HepG2 (cell line): ENCODE results near the gene CHPF. TPM values are rescaled to one million over a fixed set of nuclear protein-coding genes. Genes with fewer than 3 reads are reported as not detected.

Experiments
- ATAC-seq: fragments of 200-7000 bp; cut with Tn5 transposase; 3 replicates; pipeline ENCODE4 v1.9.1; 2020; ENCODE audit warnings: mild to moderate bottlenecking, moderate library complexity
- BruUV-seq: library from RNA; stranded (reverse); fragments of 400-500 nt; replicated peaks from 2 replicates; lab custom pipeline; 2021; lab: Mats Ljungman, UMichigan
- CTCF ChIA-PET: fragments of 300-600 bp; formaldehyde crosslinking; extraction: SDS; loops from one replicate; lab custom pipeline; 2021; ENCODE audit warnings: low total read pairs, inconsistent platforms, low intra/inter-chr PET ratio; lab: Yijun Ruan, JAX
- POLR2A ChIA-PET: fragments of 350-600 bp; sonication (Branson Sonifier 250); formaldehyde crosslinking; loops from one replicate; lab custom pipeline; 2020; ENCODE audit warnings: antibody characterized with exemption, inconsistent platforms; lab: Yijun Ruan, JAX
- DNase-seq: peaks from one replicate; pipeline ENCODE4 v3.0.0-alpha.2; 2015; ENCODE audit warnings: low spot score
- FAIRE-seq: peaks from 3 replicates; lab custom pipeline; 2011; peaks lifted over from hg19 to GRCh38; lab: Jason Lieb, UNC
- H2AFZ ChIP-seq: one replicate; pipeline ENCODE4 v1.6.1; 2011; ENCODE audit warnings: low read length, inconsistent platforms
- H3K27ac ChIP-seq: fragments of 300-600 bp; 3 replicates; pipeline ENCODE4 v1.8.0; 2011; ENCODE audit warnings: mixed run types, mild to moderate bottlenecking, mixed read lengths, low read length, inconsistent platforms; ENCODE audit not compliant: insufficient read depth; ENCODE audit errors: extremely low read length
- H3K27me3 ChIP-seq, 2 experiments: fragments of 200-600 bp in 1 of 2; 2 replicates in 1 of 2; 3 replicates in 1 of 2; pipeline versions ENCODE4 v1.6.0 to v1.8.0; 2011; ENCODE audit warnings: low read length in 2 of 2, mild to moderate bottlenecking in 2 of 2, moderate library complexity in 2 of 2, inconsistent platforms in 1 of 2; ENCODE audit not compliant: insufficient read depth in 2 of 2, control insufficient read depth in 1 of 2
- H3K36me3 ChIP-seq, 2 experiments: fragments of 200-600 bp in 1 of 2; replicated peaks in 1 of 2; 2 replicates in 1 of 2; 3 replicates in 1 of 2; pipeline versions ENCODE4 v1.5.1 to v1.8.0; 2011; ENCODE audit warnings: low read length in 2 of 2, inconsistent platforms in 1 of 2; ENCODE audit not compliant: insufficient read depth in 2 of 2, control insufficient read depth in 1 of 2
- H3K4me1 ChIP-seq: 2 replicates; pipeline ENCODE4 v1.5.1; 2012; ENCODE audit warnings: low read length, inconsistent platforms; ENCODE audit not compliant: insufficient read depth
- H3K4me2 ChIP-seq: 2 replicates; pipeline ENCODE4 v1.6.0; 2011; ENCODE audit warnings: low read depth, low read length, inconsistent platforms
- H3K4me3 ChIP-seq, 3 experiments: fragments of 200-600 bp in 1 of 3; sonication (generic), shearing (Covaris generic) in 1 of 3; replicated peaks in 1 of 3; 2 replicates each; pipeline ENCODE4 v1.5.1; 2011 to 2016; ENCODE audit warnings: low read length in 3 of 3, inconsistent platforms in 2 of 3, low read depth in 2 of 3, mild to moderate bottlenecking in 2 of 3, control low read depth in 1 of 3, mixed read lengths in 1 of 3; ENCODE audit not compliant: insufficient read depth in 1 of 3
- H3K79me2 ChIP-seq: one replicate; pipeline ENCODE4 v1.6.1; 2011; ENCODE audit warnings: low read length, inconsistent platforms; ENCODE audit not compliant: insufficient read depth
- H3K9ac ChIP-seq: 2 replicates; pipeline ENCODE4 v1.6.0; 2011; ENCODE audit warnings: mild to moderate bottlenecking, low read depth, low read length, inconsistent platforms; ENCODE audit not compliant: insufficient read depth
- H3K9me3 ChIP-seq: 2 replicates; pipeline ENCODE4 v1.5.1; 2012; ENCODE audit warnings: mild to moderate bottlenecking, low read length
- H4K20me1 ChIP-seq: 2 replicates; pipeline ENCODE4 v1.6.0; 2011; ENCODE audit warnings: inconsistent platforms, mild to moderate bottlenecking, low read length, moderate library complexity; ENCODE audit not compliant: insufficient read depth
- BCL6 ChIP-seq: IDR thresholded peaks from 2 replicates; pipeline ENCODE4 v1.6.1; 2016; ENCODE audit warnings: missing genetic modification reagents, missing compliant biosample characterization
- GFI1 ChIP-seq: sonication (generic); formaldehyde crosslinking; IDR thresholded peaks from 2 replicates; pipeline ENCODE4 v1.5.0; 2020; ENCODE audit warnings: missing genetic modification reagents, mild to moderate bottlenecking, borderline replicate concordance
- HMG20A ChIP-seq: IDR thresholded peaks from 2 replicates; pipeline ENCODE4 v1.6.1; 2016; ENCODE audit warnings: borderline replicate concordance
- MAF1 ChIP-seq: sonication (generic); formaldehyde crosslinking; IDR thresholded peaks from 2 replicates; pipeline ENCODE4 v1.5.0; 2020; ENCODE audit warnings: missing genetic modification reagents, borderline replicate concordance
- MTA3 ChIP-seq: sonication (generic); formaldehyde crosslinking; IDR thresholded peaks from 2 replicates; pipeline ENCODE4 v1.4.0; 2020; ENCODE audit warnings: missing genetic modification reagents
- NFIB ChIP-seq: sonication (generic); formaldehyde crosslinking; IDR thresholded peaks from 2 replicates; pipeline ENCODE4 v1.9.0; 2021; ENCODE audit warnings: missing genetic modification reagents, mild to moderate bottlenecking, borderline replicate concordance
- PCBP1 ChIP-seq: fragments of 200-400 bp; formaldehyde crosslinking; IDR thresholded peaks from 2 replicates; pipeline ENCODE4 v1.6.1; 2017; ENCODE audit warnings: mild to moderate bottlenecking, low read depth, low read length, borderline replicate concordance
- RARG ChIP-seq: sonication (generic); formaldehyde crosslinking; IDR thresholded peaks from 2 replicates; pipeline ENCODE4 v1.4.0; 2020; ENCODE audit warnings: low read depth, mild to moderate bottlenecking, missing genetic modification reagents
- RBFOX2 ChIP-seq: fragments of 200-400 bp; formaldehyde crosslinking; IDR thresholded peaks from 2 replicates; pipeline ENCODE4 v1.6.1; 2017; ENCODE audit warnings: low read depth, mild to moderate bottlenecking, low read length
- SNRNP70 ChIP-seq: fragments of 200-400 bp; formaldehyde crosslinking; IDR thresholded peaks from 2 replicates; pipeline ENCODE4 v1.6.1; 2017; ENCODE audit warnings: mild to moderate bottlenecking, low read depth, low read length, moderate library complexity
- ZBTB25 ChIP-seq: IDR thresholded peaks from 2 replicates; pipeline ENCODE4 v1.6.1; 2018; ENCODE audit warnings: missing genetic modification reagents
- ZNF160 ChIP-seq: sonication (generic); formaldehyde crosslinking; IDR thresholded peaks from 2 replicates; pipeline ENCODE4 v1.8.0; 2022; ENCODE audit warnings: mild to moderate bottlenecking, inconsistent platforms, missing genetic modification reagents
- ZNF235 ChIP-seq: sonication (generic); formaldehyde crosslinking; IDR thresholded peaks from 2 replicates; pipeline ENCODE4 v1.8.1; 2023; ENCODE audit warnings: mild to moderate bottlenecking, missing genetic modification reagents, borderline replicate concordance
- ZNF3 ChIP-seq: IDR thresholded peaks from 2 replicates; pipeline ENCODE4 v1.7.0; 2017; ENCODE audit warnings: inconsistent platforms
- ZNF326 ChIP-seq: sonication (generic); formaldehyde crosslinking; IDR thresholded peaks from 2 replicates; pipeline ENCODE4 v1.4.0; 2020; ENCODE audit warnings: missing genetic modification reagents, borderline replicate concordance
- ZNF329 ChIP-seq: sonication (generic); formaldehyde crosslinking; IDR thresholded peaks from 2 replicates; pipeline ENCODE4 v1.9.0; 2021; ENCODE audit warnings: low read depth, mild to moderate bottlenecking, missing genetic modification reagents
- ZNF501 ChIP-seq: sonication (generic); formaldehyde crosslinking; IDR thresholded peaks from 2 replicates; pipeline ENCODE4 v1.5.1; 2020; ENCODE audit warnings: mild to moderate bottlenecking, moderate library complexity, missing genetic modification reagents
- ZNF816 ChIP-seq: sonication (generic); formaldehyde crosslinking; IDR thresholded peaks from 2 replicates; pipeline ENCODE4 v1.8.0; 2022; ENCODE audit warnings: missing genetic modification reagents, mild to moderate bottlenecking, borderline replicate concordance
- ZNF883 ChIP-seq: sonication (generic); formaldehyde crosslinking; IDR thresholded peaks from 2 replicates; pipeline ENCODE4 v1.5.1; 2020; ENCODE audit warnings: mild to moderate bottlenecking, missing genetic modification reagents; ENCODE audit errors: not compliant biosample characterization
- WGBS: methylation state at CpG from one replicate; pipeline ENCODE4 v1.1.6; 2017; ENCODE audit warnings: low lambda C conversion rate; 5-methylcytosine and 5-hydroxymethylcytosine counted together
- in situ Hi-C: cut with HindIII; loops from 2 replicates; pipeline ENCODE4 v1.10.0; 2017; ENCODE audit warnings: low pct_unique_long_range_greater_than_20kb; ENCODE audit not compliant: extremely low pct_ligation_motif_present
- intact Hi-C: fragments of 100-400 bp; cut with micrococcal nuclease; formaldehyde crosslinking; loops from one replicate; pipeline ENCODE4 v1.10.0; 2022; ENCODE audit not compliant: unreplicated experiment
- polyA plus RNA-seq, 8 experiments: library from polyadenylated mRNA; depleted of rRNA in 3 of 8; stranded (reverse) in 7 of 8; unstranded in 1 of 8; fragments of >200 nt; fragmentation: Illumina TruSeq in 4 of 8; extraction: Trizol in 4 of 8; gene quantifications; 2 replicates each; pipeline versions ENCODE4 v1.2.1 to v1.2.3, GENCODE V29; 2011 to 2016; ENCODE audit warnings: low read depth in 4 of 8, missing spikeins in 1 of 8, mixed read lengths in 1 of 8; ENCODE audit not compliant: insufficient read depth in 1 of 8
- total RNA-seq, 5 experiments: library from RNA; depleted of rRNA; stranded (reverse); fragments of >200 nt; fragmentation: Illumina TruSeq; extraction: Trizol; gene quantifications; 2 replicates each; pipeline ENCODE4 v1.2.3, GENCODE V29; 2016; ENCODE audit warnings: low read depth in 1 of 5
- TF ChIP-seq, protein P1 (sequence below): sonication (generic); formaldehyde crosslinking; IDR thresholded peaks from 2 replicates; pipeline ENCODE4 v1.8.1; 2023; ENCODE audit warnings: missing genetic modification reagents, inconsistent platforms, borderline replicate concordance
- TF ChIP-seq, protein P2 (sequence below): fragments of 450-650 bp; IDR thresholded peaks from 2 replicates; pipeline ENCODE4 v1.6.1; 2016

Gene CHPF
- total and polyA plus RNA-seq, 2 of the 13 experiments (the other 11 are each of a cell fraction or from before 2014, with no cell fraction given): 79.6 to 111 TPM

GRCh38 chr2:219553168-219553417 lies 9.5 kb upstream of the CHPF start (continued):
- TF ChIP-seq, protein P1, sequence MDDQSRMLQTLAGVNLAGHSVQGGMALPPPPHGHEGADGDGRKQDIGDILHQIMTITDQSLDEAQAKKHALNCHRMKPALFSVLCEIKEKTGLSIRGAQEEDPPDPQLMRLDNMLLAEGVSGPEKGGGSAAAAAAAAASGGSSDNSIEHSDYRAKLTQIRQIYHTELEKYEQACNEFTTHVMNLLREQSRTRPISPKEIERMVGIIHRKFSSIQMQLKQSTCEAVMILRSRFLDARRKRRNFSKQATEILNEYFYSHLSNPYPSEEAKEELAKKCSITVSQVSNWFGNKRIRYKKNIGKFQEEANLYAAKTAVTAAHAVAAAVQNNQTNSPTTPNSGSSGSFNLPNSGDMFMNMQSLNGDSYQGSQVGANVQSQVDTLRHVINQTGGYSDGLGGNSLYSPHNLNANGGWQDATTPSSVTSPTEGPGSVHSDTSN (CRISPR knock-in tag): no peak
- TF ChIP-seq ZNF3 (CRISPR knock-in tag) (no peak), GFI1 (CRISPR knock-in tag) (no peak), ZNF160 (CRISPR knock-in tag) (no peak), ZNF235 (CRISPR knock-in tag) (no peak), ZNF883 (CRISPR knock-in tag) (no peak), NFIB (CRISPR knock-in tag) (0 out of 2 replicates have a peak, but pooled peaks have one; percentile 37), PCBP1 (no peak), RARG (no peak), ZNF501 (CRISPR knock-in tag) (no peak), MAF1 (0 out of 2 replicates have a peak, but pooled peaks have one; percentile 14)

- Histone ChIP-seq H3K4me2 (peak overlapping the region; percentile 90), H3K4me1 (peaks cover 22% of the 10 kb centered on the region), H3K36me3 (peaks cover 9 to 22% of the 10 kb centered on the region in 2 experiments; a peak in 3 of 5 replicates), H3K9ac (peak overlapping the region; percentile 60), H3K27ac (peak overlapping the region; percentile 51), H4K20me1 (no peaks in the 10 kb centered on the region), H3K9me3 (no peaks in the 10 kb centered on the region), H3K4me3 (peak overlapping the region; percentile 71 to 79 (median 73)), H2AFZ (no peak overlapping the region), H3K27me3 (no peaks in the 10 kb centered on the region), H3K79me2 (no peaks in the 10 kb centered on the region)
- no TSS peak for BruUV-seq
- WGBS: 3% methylated on average over 50 of the region's 99 CpGs
- ChIA-PET POLR2A (interaction anchor here (0.7 to 3.3 kb wide), 13 partner anchors 9 to 304 kb away, joined by 3 to 28 read pairs (median 8); partner anchors contain the start of genes CHPF, DNPEP, GMPPA and INHA), CTCF (interaction anchor here (2.4 kb wide), 1 partner anchor 11 kb away, joined by 9 read pairs; no protein-coding TSS in a partner anchor)
- peak; percentile 84 for ATAC-seq
- peak; percentile 79 for DNase-seq
- in situ Hi-C loops: no loop called here
- FAIRE-seq: peak; percentile 57
- intact Hi-C loops: no loop called here
- no peak for TF ChIP-seq ZBTB25 (CRISPR knock-in tag)
- peak; percentile 80 for TF ChIP-seq RBFOX2
- peak; percentile 65; the same call in 1 of the 2 replicates for TF ChIP-seq ZNF329 (CRISPR knock-in tag)
- no peak for TF ChIP-seq SNRNP70
- no peak for TF ChIP-seq MTA3 (CRISPR knock-in tag)
- TF ChIP-seq BCL6 (CRISPR knock-in tag): no peak; the same call in 1 of the 2 replicates
- TF ChIP-seq HMG20A (CRISPR knock-in tag): no peak
- TF ChIP-seq ZNF326 (CRISPR knock-in tag): peak; percentile 99
- TF ChIP-seq, protein P2, sequence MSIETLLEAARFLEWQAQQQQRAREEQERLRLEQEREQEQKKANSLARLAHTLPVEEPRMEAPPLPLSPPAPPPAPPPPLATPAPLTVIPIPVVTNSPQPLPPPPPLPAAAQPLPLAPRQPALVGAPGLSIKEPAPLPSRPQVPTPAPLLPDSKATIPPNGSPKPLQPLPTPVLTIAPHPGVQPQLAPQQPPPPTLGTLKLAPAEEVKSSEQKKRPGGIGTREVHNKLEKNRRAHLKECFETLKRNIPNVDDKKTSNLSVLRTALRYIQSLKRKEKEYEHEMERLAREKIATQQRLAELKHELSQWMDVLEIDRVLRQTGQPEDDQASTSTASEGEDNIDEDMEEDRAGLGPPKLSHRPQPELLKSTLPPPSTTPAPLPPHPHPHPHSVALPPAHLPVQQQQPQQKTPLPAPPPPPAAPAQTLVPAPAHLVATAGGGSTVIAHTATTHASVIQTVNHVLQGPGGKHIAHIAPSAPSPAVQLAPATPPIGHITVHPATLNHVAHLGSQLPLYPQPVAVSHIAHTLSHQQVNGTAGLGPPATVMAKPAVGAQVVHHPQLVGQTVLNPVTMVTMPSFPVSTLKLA: peak; percentile 36
- TF ChIP-seq ZNF816: peak; percentile 28; the same call in 1 of the 2 replicates
Measured at GRCh38 chr2:219552382-219553167, 9.0 kb upstream of the CHPF start.
